Measurements from ENCODE around the gene KCNS3.

KCNS3 gene

GRCh38 chr2:17976871-17977746, 98.6 kb downstream of the KCNS3 start:
- H3K36me3 ChIP-seq (ENCODE audit: low read length): no peaks in the 10 kb centered on the region
- no peaks in the 10 kb centered on the region for H3F3A ChIP-seq (ENCODE audit: insufficient read depth)
- no peaks in the 10 kb centered on the region for H3K9me3 ChIP-seq (ENCODE audit: insufficient read depth, low read length)
- H3K9ac ChIP-seq (ENCODE audit: low read length): no peak overlapping the region
- no peaks in the 10 kb centered on the region for H3K9me2 ChIP-seq (replicated peaks; ENCODE audit: insufficient read depth, low read length)
- H3K4me3 ChIP-seq (ENCODE audit: insufficient read depth, low read length, poor library complexity, severe bottlenecking): no peak overlapping the region
- no peak overlapping the region for H3K27ac ChIP-seq (ENCODE audit: low read depth, low read length)
- TF ChIP-seq EZH2phosphoT487 (conservative IDR thresholded peaks at IDR 0.05; ENCODE audit: low read length): no peak
- TF ChIP-seq, protein P1, sequence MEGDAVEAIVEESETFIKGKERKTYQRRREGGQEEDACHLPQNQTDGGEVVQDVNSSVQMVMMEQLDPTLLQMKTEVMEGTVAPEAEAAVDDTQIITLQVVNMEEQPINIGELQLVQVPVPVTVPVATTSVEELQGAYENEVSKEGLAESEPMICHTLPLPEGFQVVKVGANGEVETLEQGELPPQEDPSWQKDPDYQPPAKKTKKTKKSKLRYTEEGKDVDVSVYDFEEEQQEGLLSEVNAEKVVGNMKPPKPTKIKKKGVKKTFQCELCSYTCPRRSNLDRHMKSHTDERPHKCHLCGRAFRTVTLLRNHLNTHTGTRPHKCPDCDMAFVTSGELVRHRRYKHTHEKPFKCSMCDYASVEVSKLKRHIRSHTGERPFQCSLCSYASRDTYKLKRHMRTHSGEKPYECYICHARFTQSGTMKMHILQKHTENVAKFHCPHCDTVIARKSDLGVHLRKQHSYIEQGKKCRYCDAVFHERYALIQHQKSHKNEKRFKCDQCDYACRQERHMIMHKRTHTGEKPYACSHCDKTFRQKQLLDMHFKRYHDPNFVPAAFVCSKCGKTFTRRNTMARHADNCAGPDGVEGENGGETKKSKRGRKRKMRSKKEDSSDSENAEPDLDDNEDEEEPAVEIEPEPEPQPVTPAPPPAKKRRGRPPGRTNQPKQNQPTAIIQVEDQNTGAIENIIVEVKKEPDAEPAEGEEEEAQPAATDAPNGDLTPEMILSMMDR (IDR thresholded peaks at IDR 0.05; ENCODE audit: insufficient read depth, low read length, poor library complexity, severe bottlenecking): no peak
- H3K4me2 ChIP-seq (ENCODE audit: low read depth, low read length, poor library complexity, severe bottlenecking): no peak overlapping the region
- no peaks in the 10 kb centered on the region for H3K79me2 ChIP-seq (ENCODE audit: insufficient read depth, low read length)
- H4K20me1 ChIP-seq (ENCODE audit: low read depth, low read length): no peaks in the 10 kb centered on the region
- H3K27me3 ChIP-seq (ENCODE audit: low read length): no peaks in the 10 kb centered on the region
- H2AFZ ChIP-seq (ENCODE audit: low read depth, low read length, severe bottlenecking): no peak overlapping the region

GRCh38 chr2:17979707-17980106, 101.2 kb downstream of the KCNS3 start:
- H4K20me1 ChIP-seq (ENCODE audit: low read depth, low read length): no peaks in the 10 kb centered on the region
- H3K4me3 ChIP-seq (ENCODE audit: insufficient read depth, low read length, poor library complexity, severe bottlenecking): no peak overlapping the region
- H3K9ac ChIP-seq (ENCODE audit: low read length): no peak overlapping the region
- no peaks in the 10 kb centered on the region for H3K27me3 ChIP-seq (ENCODE audit: low read length)
- no peak overlapping the region for H3K27ac ChIP-seq (ENCODE audit: low read depth, low read length)
- H3K9me3 ChIP-seq (ENCODE audit: insufficient read depth, low read length): no peaks in the 10 kb centered on the region
- TF ChIP-seq, protein P1 (IDR thresholded peaks at IDR 0.05; ENCODE audit: insufficient read depth, low read length, poor library complexity, severe bottlenecking): no peak
- TF ChIP-seq EZH2phosphoT487 (conservative IDR thresholded peaks at IDR 0.05; ENCODE audit: low read length): no peak
- H2AFZ ChIP-seq (ENCODE audit: low read depth, low read length, severe bottlenecking): no peak overlapping the region
- no peaks in the 10 kb centered on the region for H3K36me3 ChIP-seq (ENCODE audit: low read length)
- H3F3A ChIP-seq (ENCODE audit: insufficient read depth): no peaks in the 10 kb centered on the region
- H3K9me2 ChIP-seq (replicated peaks; ENCODE audit: insufficient read depth, low read length): no peaks in the 10 kb centered on the region
- no peak overlapping the region for H3K4me2 ChIP-seq (ENCODE audit: low read depth, low read length, poor library complexity, severe bottlenecking)
- H3K79me2 ChIP-seq (ENCODE audit: insufficient read depth, low read length): no peaks in the 10 kb centered on the region

GRCh38 chr2:17981936-17982335, 103.5 kb downstream of the KCNS3 start:
- H2AFZ ChIP-seq (ENCODE audit: low read depth, low read length, severe bottlenecking): no peak overlapping the region
- H3K9me2 ChIP-seq (replicated peaks; ENCODE audit: insufficient read depth, low read length): no peaks in the 10 kb centered on the region
- TF ChIP-seq EZH2phosphoT487 (conservative IDR thresholded peaks at IDR 0.05; ENCODE audit: low read length): no peak
- TF ChIP-seq, protein P1 (IDR thresholded peaks at IDR 0.05; ENCODE audit: insufficient read depth, low read length, poor library complexity, severe bottlenecking): no peak
- H3F3A ChIP-seq (ENCODE audit: insufficient read depth): no peaks in the 10 kb centered on the region
- H3K4me3 ChIP-seq (ENCODE audit: insufficient read depth, low read length, poor library complexity, severe bottlenecking): no peak overlapping the region
- no peaks in the 10 kb centered on the region for H3K27me3 ChIP-seq (ENCODE audit: low read length)
- no peak overlapping the region for H3K27ac ChIP-seq (ENCODE audit: low read depth, low read length)
- no peaks in the 10 kb centered on the region for H3K36me3 ChIP-seq (ENCODE audit: low read length)
- H3K9me3 ChIP-seq (ENCODE audit: insufficient read depth, low read length): no peaks in the 10 kb centered on the region
- no peaks in the 10 kb centered on the region for H3K79me2 ChIP-seq (ENCODE audit: insufficient read depth, low read length)
- no peak overlapping the region for H3K4me2 ChIP-seq (ENCODE audit: low read depth, low read length, poor library complexity, severe bottlenecking)
- H3K9ac ChIP-seq (ENCODE audit: low read length): no peak overlapping the region
- H4K20me1 ChIP-seq (ENCODE audit: low read depth, low read length): no peaks in the 10 kb centered on the region

Data from SU-DHL-6 (cell line).